Activated CD4-positive, alpha-beta T cell treated with anti-CD3 and anti-CD28 coated beads for 36 hours (primary cell): ENCODE measurements around the gene ZSCAN21. TPM values are rescaled to one million over a fixed set of nuclear protein-coding genes. Genes with fewer than 3 reads are reported as not detected.

Source experiments
- ATAC-seq: fragments of 200-7000 bp; cut with Tn5 transposase; one replicate; pipeline ENCODE4 v1.10.0; 2021; ENCODE audit warnings: mild to moderate bottlenecking, moderate library complexity
- CTCF ChIA-PET: fragments of 350-600 bp; sonication (Branson Sonifier 250); formaldehyde crosslinking; loops from one replicate; lab custom pipeline; 2021; ENCODE audit warnings: antibody characterized with exemption; lab: Charles Lee
- POLR2A ChIA-PET: fragments of 350-600 bp; sonication (Branson Sonifier 250); formaldehyde crosslinking; loops from one replicate; lab custom pipeline; 2021; ENCODE audit warnings: antibody characterized with exemption, inconsistent platforms; lab: Charles Lee
- DNase-seq: peaks from one replicate; pipeline ENCODE4 v3.0.0-alpha.2; 2020
- H3K27ac Mint-ChIP-seq: one replicate; pipeline ENCODE4 v1.8.0; 2021; ENCODE audit warnings: mixed read lengths
- H3K27me3 Mint-ChIP-seq: one replicate; pipeline ENCODE4 v1.8.0; 2021; ENCODE audit warnings: mixed read lengths
- H3K36me3 Mint-ChIP-seq: one replicate; pipeline ENCODE4 v1.8.0; 2021; ENCODE audit warnings: low read depth, mixed read lengths
- H3K4me1 Mint-ChIP-seq: one replicate; pipeline ENCODE4 v1.8.0; 2021; ENCODE audit warnings: mixed read lengths
- H3K4me3 Mint-ChIP-seq: one replicate; pipeline ENCODE4 v1.8.0; 2021; ENCODE audit warnings: mild to moderate bottlenecking, moderate library complexity, mixed read lengths
- H3K9me3 Mint-ChIP-seq: one replicate; pipeline ENCODE4 v1.8.0; 2021; ENCODE audit warnings: low read depth, mixed read lengths
- intact Hi-C, 2 experiments: fragments of 100-400 bp; cut with DNase I in 1 of 2; cut with micrococcal nuclease in 1 of 2; formaldehyde crosslinking; loops; one replicate each; pipeline versions ENCODE4 v1.14.2 to v1.15.1; 2022 to 2024; cut with DNase I, micrococcal nuclease
- total RNA-seq, 2 experiments: library from RNA; stranded (reverse); gene quantifications; one replicate each; pipeline ENCODE4 v1.2.3, GENCODE V29; 2021

Gene ZSCAN21
- total RNA-seq, 2 experiments from 2014 or later: 6.4 to 7.4 TPM

GRCh38 chr7:100027197-100027596 is 22.4 kb upstream of the ZSCAN21 start:
- Mint-ChIP-seq H3K27ac (no peak overlapping the region), H3K4me1 (peaks cover 22% of the 10 kb centered on the region), H3K9me3 (no peaks in the 10 kb centered on the region), H3K4me3 (no peak overlapping the region), H3K27me3 (no peaks in the 10 kb centered on the region), H3K36me3 (peaks cover 54% of the 10 kb centered on the region)
- DNase-seq: no peak
- ChIA-PET POLR2A (no interaction called here), CTCF (interaction anchor here (0.7 to 1.6 kb wide), 2 partner anchors 24 to 554 kb away, joined by 3 to 4 read pairs; no protein-coding TSS in a partner anchor)
- no peak for ATAC-seq
- intact Hi-C loops: no loop called here

- peaks cover 9% of the 10 kb centered on the region for H3K4me1 Mint-ChIP-seq
- CTCF ChIA-PET: interaction anchor here (0.6 to 1.9 kb wide), 4 partner anchors 19 to 52 kb away, joined by 3 to 4 read pairs (median 4); no protein-coding TSS in a partner anchor
- no peak overlapping the region for H3K4me3 Mint-ChIP-seq
- DNase-seq (no peak), ATAC-seq (no peak)
- peaks cover 55% of the 10 kb centered on the region for H3K36me3 Mint-ChIP-seq
- H3K9me3 Mint-ChIP-seq: no peaks in the 10 kb centered on the region
- no peaks in the 10 kb centered on the region for H3K27me3 Mint-ChIP-seq
- POLR2A ChIA-PET: interaction anchor here (0.7 kb wide), 1 partner anchor 639 kb away, joined by 3 read pairs; no protein-coding TSS in a partner anchor
- intact Hi-C loops: no loop called here
- H3K27ac Mint-ChIP-seq: no peak overlapping the region
Measured at GRCh38 chr7:100029596-100029995, 20.0 kb upstream of the ZSCAN21 start.

GRCh38 chr7:100033526-100033925 is 16.0 kb upstream of the ZSCAN21 start:
- Mint-ChIP-seq H3K27ac (no peak overlapping the region), H3K4me1 (no peaks in the 10 kb centered on the region), H3K36me3 (peaks cover 58% of the 10 kb centered on the region), H3K4me3 (no peak overlapping the region), H3K9me3 (no peaks in the 10 kb centered on the region), H3K27me3 (no peaks in the 10 kb centered on the region)
- DNase-seq (no peak), ATAC-seq (no peak)
- ChIA-PET CTCF (interaction anchor here (0.6 to 1.0 kb wide), 3 partner anchors 13 to 596 kb away, joined by 3 to 4 read pairs (median 4); no protein-coding TSS in a partner anchor), POLR2A (no interaction called here)
- intact Hi-C loops: no loop called here

GRCh38 chr7:100034871-100035510 is 14.6 kb upstream of the ZSCAN21 start:
- intact Hi-C loops: no loop called here

GRCh38 chr7:100035876-100036275 is 13.7 kb upstream of the ZSCAN21 start:
- peaks cover 46% of the 10 kb centered on the region for H3K36me3 Mint-ChIP-seq
- no peak overlapping the region for H3K4me3 Mint-ChIP-seq
- peaks cover 4% of the 10 kb centered on the region for H3K4me1 Mint-ChIP-seq
- no peaks in the 10 kb centered on the region for H3K9me3 Mint-ChIP-seq
- no peak overlapping the region for H3K27ac Mint-ChIP-seq
- DNase-seq: no peak
- H3K27me3 Mint-ChIP-seq: no peaks in the 10 kb centered on the region
- intact Hi-C loops: no loop called here
- ChIA-PET CTCF (interaction anchor here (0.6 to 1.4 kb wide), 2 partner anchors 24 to 1880 kb away, joined by 3 read pairs; no protein-coding TSS in a partner anchor), POLR2A (no interaction called here)
- no peak for ATAC-seq

More at GRCh38 chr7:100034871-100035510, 14.6 kb upstream of the ZSCAN21 start:
- H3K27me3 Mint-ChIP-seq: no peaks in the 10 kb centered on the region
- peaks cover 53% of the 10 kb centered on the region for H3K36me3 Mint-ChIP-seq
- no peaks in the 10 kb centered on the region for H3K9me3 Mint-ChIP-seq
- no peak for ATAC-seq
- H3K27ac Mint-ChIP-seq: no peak overlapping the region
- POLR2A ChIA-PET: no interaction called here
- no peak for DNase-seq
- CTCF ChIA-PET: interaction anchor here (0.6 to 1.4 kb wide), 2 partner anchors 23 to 106 kb away, joined by 3 read pairs; no protein-coding TSS in a partner anchor
- H3K4me3 Mint-ChIP-seq: no peak overlapping the region
- H3K4me1 Mint-ChIP-seq: no peaks in the 10 kb centered on the region

GRCh38 chr7:100038326-100038725 is 11.2 kb upstream of the ZSCAN21 start:
- POLR2A ChIA-PET: no interaction called here
- no peak overlapping the region for H3K4me3 Mint-ChIP-seq

GRCh38 chr7:100040575-100040974 is 9.0 kb upstream of the ZSCAN21 start:
- Mint-ChIP-seq H3K36me3 (peaks cover 15% of the 10 kb centered on the region), H3K9me3 (no peaks in the 10 kb centered on the region), H3K4me1 (peaks cover 10% of the 10 kb centered on the region), H3K4me3 (no peak overlapping the region), H3K27me3 (no peaks in the 10 kb centered on the region), H3K27ac (no peak overlapping the region)
- CTCF ChIA-PET: interaction anchor here (0.9 kb wide), 1 partner anchor 127 kb away, joined by 3 read pairs; no protein-coding TSS in a partner anchor
- DNase-seq: no peak
- POLR2A ChIA-PET: interaction anchor here (0.7 kb wide), 1 partner anchor 25 kb away, joined by 4 read pairs; no protein-coding TSS in a partner anchor
- intact Hi-C loops: no loop called here
- ATAC-seq: no peak

More at GRCh38 chr7:100038326-100038725, 11.2 kb upstream of the ZSCAN21 start:
- ATAC-seq (no peak), DNase-seq (no peak)
- H3K4me1 Mint-ChIP-seq: peaks cover 8% of the 10 kb centered on the region
- no peaks in the 10 kb centered on the region for H3K27me3 Mint-ChIP-seq
- H3K36me3 Mint-ChIP-seq: peaks cover 33% of the 10 kb centered on the region
- CTCF ChIA-PET: no interaction called here
- no peak overlapping the region for H3K27ac Mint-ChIP-seq
- intact Hi-C loops: no loop called here
- H3K9me3 Mint-ChIP-seq: no peaks in the 10 kb centered on the region

- peak; percentile 29 for DNase-seq
- intact Hi-C loops: no loop called here
- no peak overlapping the region for H3K27ac Mint-ChIP-seq
- no peak overlapping the region for H3K4me3 Mint-ChIP-seq
- ATAC-seq: no peak
- peaks cover 2% of the 10 kb centered on the region for H3K36me3 Mint-ChIP-seq
- ChIA-PET CTCF (no interaction called here), POLR2A (no interaction called here)
- H3K27me3 Mint-ChIP-seq: no peaks in the 10 kb centered on the region
- no peaks in the 10 kb centered on the region for H3K9me3 Mint-ChIP-seq
- peaks cover 15% of the 10 kb centered on the region for H3K4me1 Mint-ChIP-seq
Measured at GRCh38 chr7:100044718-100045117, 4.9 kb upstream of the ZSCAN21 start.

GRCh38 chr7:100048680-100049079 is 894 bp upstream of the ZSCAN21 start:
- peaks cover 19% of the 10 kb centered on the region for H3K4me1 Mint-ChIP-seq
- H3K27ac Mint-ChIP-seq: peak overlapping the region; percentile 11
- intact Hi-C loops: loop anchor here (1.0 to 2.0 kb wide), 6 partner anchors 32 to 78 kb away; partner anchors contain the start of genes ZNF3 (in 2 of the 2), AP4M1 (in 1 of the 2), MBLAC1 (in 1 of the 2) and MCM7 (in 1 of the 2)
- peak overlapping the region; percentile 85 for H3K4me3 Mint-ChIP-seq
- H3K9me3 Mint-ChIP-seq: no peaks in the 10 kb centered on the region
- POLR2A ChIA-PET: no interaction called here
- no peak for DNase-seq
- no peaks in the 10 kb centered on the region for H3K36me3 Mint-ChIP-seq
- H3K27me3 Mint-ChIP-seq: no peaks in the 10 kb centered on the region
- CTCF ChIA-PET: interaction anchor here (1.6 kb wide), 1 partner anchor 128 kb away, joined by 6 read pairs; no protein-coding TSS in a partner anchor
- no peak for ATAC-seq

GRCh38 chr7:100051611-100052010 is 2.0 kb downstream of the ZSCAN21 start:
- no peaks in the 10 kb centered on the region for H3K9me3 Mint-ChIP-seq
- H3K27me3 Mint-ChIP-seq: no peaks in the 10 kb centered on the region
- DNase-seq (no peak), ATAC-seq (no peak)
- no peaks in the 10 kb centered on the region for H3K36me3 Mint-ChIP-seq
- H3K4me1 Mint-ChIP-seq: peaks cover 17% of the 10 kb centered on the region
- ChIA-PET CTCF (interaction anchor here (0.7 to 3.0 kb wide), 11 partner anchors 25 to 436 kb away, joined by 3 to 22 read pairs (median 4); no protein-coding TSS in a partner anchor), POLR2A (interaction anchor here (0.6 kb wide), 1 partner anchor 132 kb away, joined by 3 read pairs; the partner anchor contains the start of gene TRIM4)
- H3K27ac Mint-ChIP-seq: no peak overlapping the region
- intact Hi-C loops: loop anchor here (2.0 to 5.0 kb wide), 4 partner anchors 34 to 139 kb away; partner anchors contain the start of genes AZGP1 (in 1 of the 2) and ZKSCAN1 (in 1 of the 2)
- H3K4me3 Mint-ChIP-seq: peak overlapping the region; percentile 22

- intact Hi-C loops: loop anchor here (1.0 to 5.0 kb wide), 5 partner anchors 36 to 140 kb away; partner anchors contain the start of genes AZGP1 (in 1 of the 2) and ZKSCAN1 (in 1 of the 2)
- ChIA-PET POLR2A (no interaction called here), CTCF (interaction anchor here (0.6 to 3.0 kb wide), 11 partner anchors 10 to 253 kb away, joined by 3 to 22 read pairs (median 3); no protein-coding TSS in a partner anchor)
- peak; percentile 28 for DNase-seq
- Mint-ChIP-seq H3K36me3 (peaks cover 4% of the 10 kb centered on the region), H3K9me3 (no peaks in the 10 kb centered on the region), H3K27ac (no peak overlapping the region), H3K27me3 (no peaks in the 10 kb centered on the region), H3K4me1 (peaks cover 17% of the 10 kb centered on the region), H3K4me3 (no peak overlapping the region)
- peak; percentile 57 for ATAC-seq
Measured at GRCh38 chr7:100053215-100053614, 3.6 kb downstream of the ZSCAN21 start.
